HG02884 (cell line): ENCODE measurements around the gene C21orf91.

Experiments used
- ATAC-seq: cut with Tn5 transposase; IDR thresholded peaks from one replicate; pipeline ENCODE4 v1.9.1; 2021; ENCODE audit warnings: mild to moderate bottlenecking, moderate library complexity; ENCODE audit not compliant: unreplicated experiment

Gene C21orf91

GRCh38 chr21:17799414-17800164 lies 19.6 kb downstream of the C21orf91 start:
- no peak for ATAC-seq

GRCh38 chr21:17798796-17799195 lies 20.4 kb downstream of the C21orf91 start:
- no peak for ATAC-seq

- no peak for ATAC-seq
Observed at GRCh38 chr21:17797967-17798366, 21.2 kb downstream of the C21orf91 start.

- no peak for ATAC-seq
Observed at GRCh38 chr21:17796503-17796902, 22.7 kb downstream of the C21orf91 start.

GRCh38 chr21:17796037-17796403 lies 23.1 kb downstream of the C21orf91 start:
- ATAC-seq = no peak

- ATAC-seq = no peak
Observed at GRCh38 chr21:17795146-17796036, 23.8 kb downstream of the C21orf91 start.

GRCh38 chr21:17794518-17795145 lies 24.5 kb downstream of the C21orf91 start:
- ATAC-seq = no peak

GRCh38 chr21:17793246-17794123 lies 25.7 kb downstream of the C21orf91 start:
- peak; percentile 55 for ATAC-seq

GRCh38 chr21:17789656-17790055 lies 29.5 kb downstream of the C21orf91 start:
- no peak for ATAC-seq

- no peak for ATAC-seq
Observed at GRCh38 chr21:17789069-17789468, 30.1 kb downstream of the C21orf91 start.

GRCh38 chr21:17786851-17787181 lies 32.3 kb downstream of the C21orf91 start:
- ATAC-seq = no peak

GRCh38 chr21:17786071-17786850 lies 32.9 kb downstream of the C21orf91 start:
- no peak for ATAC-seq

GRCh38 chr21:17785403-17785788 lies 33.8 kb downstream of the C21orf91 start:
- no peak for ATAC-seq

GRCh38 chr21:17784604-17785402 lies 34.4 kb downstream of the C21orf91 start:
- ATAC-seq = peak; percentile 47

GRCh38 chr21:17784180-17784598 lies 35.0 kb downstream of the C21orf91 start:
- ATAC-seq = peak; percentile 31

- peak; percentile 20 for ATAC-seq
Observed at GRCh38 chr21:17783481-17784179, 35.5 kb downstream of the C21orf91 start.

- no peak for ATAC-seq
Observed at GRCh38 chr21:17783003-17783402, 36.2 kb downstream of the C21orf91 start.

GRCh38 chr21:17782051-17782450 lies 37.1 kb downstream of the C21orf91 start:
- no peak for ATAC-seq

GRCh38 chr21:17781524-17781923 lies 37.6 kb downstream of the C21orf91 start:
- no peak for ATAC-seq
